Measurements from ENCODE around the gene KCNH5.

Gene KCNH5

GRCh38 chr14:63012171-63012570 lies 33.1 kb downstream of the KCNH5 start:
- Histone ChIP-seq H3K79me2 (ENCODE audit: insufficient read depth, low read length) (no peaks in the 10 kb centered on the region), H3K4me1 (ENCODE audit: insufficient read depth, low read length, poor library complexity, severe bottlenecking) (no peaks in the 10 kb centered on the region), H3K36me3 (ENCODE audit: insufficient read depth, low read length) (no peaks in the 10 kb centered on the region), H3K9me2 (replicated peaks; ENCODE audit: low read depth, low read length) (no peaks in the 10 kb centered on the region), H3K4me2 (ENCODE audit: low read depth, low read length, poor library complexity, severe bottlenecking) (no peak overlapping the region), H3F3A (ENCODE audit: low read depth) (no peaks in the 10 kb centered on the region), H4K20me1 (ENCODE audit: insufficient read depth, low read length, poor library complexity, severe bottlenecking) (no peaks in the 10 kb centered on the region), H3K4me3 (ENCODE audit: low read length, poor library complexity, severe bottlenecking) (no peak overlapping the region), H3K9ac (ENCODE audit: low read depth, low read length, poor library complexity, severe bottlenecking) (no peak overlapping the region), H3K27me3 (ENCODE audit: insufficient read depth, low read length, poor library complexity, severe bottlenecking) (no peaks in the 10 kb centered on the region), H3K9me3 (ENCODE audit: insufficient read depth, low read depth, low read length) (no peaks in the 10 kb centered on the region), H2AFZ (ENCODE audit: low read length) (no peak overlapping the region)
- TF ChIP-seq CTCF (conservative IDR thresholded peaks at IDR 0.05; ENCODE audit: low read length) (no peak), EZH2phosphoT487 (IDR thresholded peaks at IDR 0.05; ENCODE audit: borderline replicate concordance) (no peak)

- H3K4me2 ChIP-seq (ENCODE audit: low read depth, low read length, poor library complexity, severe bottlenecking), result no peak overlapping the region
- no peaks in the 10 kb centered on the region for H3K36me3 ChIP-seq (ENCODE audit: insufficient read depth, low read length)
- H4K20me1 ChIP-seq (ENCODE audit: insufficient read depth, low read length, poor library complexity, severe bottlenecking), result no peaks in the 10 kb centered on the region
- H3K9ac ChIP-seq (ENCODE audit: low read depth, low read length, poor library complexity, severe bottlenecking), result no peak overlapping the region
- no peaks in the 10 kb centered on the region for H3K9me3 ChIP-seq (ENCODE audit: insufficient read depth, low read depth, low read length)
- no peaks in the 10 kb centered on the region for H3K9me2 ChIP-seq (replicated peaks; ENCODE audit: low read depth, low read length)
- H3K79me2 ChIP-seq (ENCODE audit: insufficient read depth, low read length), result no peaks in the 10 kb centered on the region
- TF ChIP-seq CTCF (conservative IDR thresholded peaks at IDR 0.05; ENCODE audit: low read length) (no peak), EZH2phosphoT487 (IDR thresholded peaks at IDR 0.05; ENCODE audit: borderline replicate concordance) (no peak)
- H3K4me1 ChIP-seq (ENCODE audit: insufficient read depth, low read length, poor library complexity, severe bottlenecking), result no peaks in the 10 kb centered on the region
- H3K4me3 ChIP-seq (ENCODE audit: low read length, poor library complexity, severe bottlenecking), result no peak overlapping the region
- H3K27me3 ChIP-seq (ENCODE audit: insufficient read depth, low read length, poor library complexity, severe bottlenecking), result no peaks in the 10 kb centered on the region
- no peaks in the 10 kb centered on the region for H3F3A ChIP-seq (ENCODE audit: low read depth)
- H2AFZ ChIP-seq (ENCODE audit: low read length), result no peak overlapping the region
Measured at GRCh38 chr14:63011623-63012022, 33.6 kb downstream of the KCNH5 start.

- Histone ChIP-seq H3K36me3 (ENCODE audit: insufficient read depth, low read length) (no peaks in the 10 kb centered on the region), H4K20me1 (ENCODE audit: insufficient read depth, low read length, poor library complexity, severe bottlenecking) (no peaks in the 10 kb centered on the region), H2AFZ (ENCODE audit: low read length) (no peak overlapping the region), H3K27me3 (ENCODE audit: insufficient read depth, low read length, poor library complexity, severe bottlenecking) (no peaks in the 10 kb centered on the region), H3F3A (ENCODE audit: low read depth) (no peaks in the 10 kb centered on the region), H3K9me3 (ENCODE audit: insufficient read depth, low read depth, low read length) (no peaks in the 10 kb centered on the region), H3K4me2 (ENCODE audit: low read depth, low read length, poor library complexity, severe bottlenecking) (no peak overlapping the region), H3K9ac (ENCODE audit: low read depth, low read length, poor library complexity, severe bottlenecking) (no peak overlapping the region), H3K9me2 (replicated peaks; ENCODE audit: low read depth, low read length) (no peaks in the 10 kb centered on the region), H3K4me3 (ENCODE audit: low read length, poor library complexity, severe bottlenecking) (no peak overlapping the region), H3K4me1 (ENCODE audit: insufficient read depth, low read length, poor library complexity, severe bottlenecking) (no peaks in the 10 kb centered on the region), H3K79me2 (ENCODE audit: insufficient read depth, low read length) (no peaks in the 10 kb centered on the region)
- TF ChIP-seq CTCF (conservative IDR thresholded peaks at IDR 0.05; ENCODE audit: low read length) (no peak), EZH2phosphoT487 (IDR thresholded peaks at IDR 0.05; ENCODE audit: borderline replicate concordance) (no peak)
Measured at GRCh38 chr14:63009495-63009894, 35.8 kb downstream of the KCNH5 start.
